ENCODE data around the gene PRPS1. TPM values are rescaled to one million over a fixed set of nuclear protein-coding genes. Genes with fewer than 3 reads are reported as not detected.

PRPS1 gene
- total RNA-seq, 1 donor from 2014 or later = 68.6 TPM

DNA sequence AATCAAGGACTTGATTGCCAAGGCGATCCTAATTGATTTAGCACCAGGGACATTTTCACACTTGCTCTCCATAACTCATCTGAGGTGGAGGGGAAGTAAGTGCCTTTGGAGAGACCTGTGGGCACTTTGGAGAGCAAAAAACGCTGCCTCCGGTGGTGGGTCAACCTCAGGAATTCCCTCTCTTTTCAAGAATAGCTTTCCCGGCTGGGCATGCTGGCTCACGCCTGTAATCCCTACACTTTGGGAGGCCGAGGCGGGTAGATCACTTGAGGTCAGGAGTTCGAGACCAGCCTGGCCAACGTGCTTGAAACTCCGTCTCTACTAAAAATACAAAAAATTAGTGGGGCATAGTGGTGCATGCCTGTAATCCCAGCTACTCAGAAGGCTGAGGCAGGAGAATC lies 49.2 kb downstream of the PRPS1 start:
- H3K4me1 Mint-ChIP-seq = peaks cover 4% of the 10 kb centered on the region
- peaks cover 5% of the 10 kb centered on the region for H3K9me3 Mint-ChIP-seq
- no peak for DNase-seq (ENCODE audit: low read depth, low spot score)
- no peak overlapping the region for H3K27ac Mint-ChIP-seq (ENCODE audit: unreplicated experiment)
- peaks cover 20% of the 10 kb centered on the region for H3K27me3 Mint-ChIP-seq (ENCODE audit: low read depth)
- no peak overlapping the region for H3K4me3 Mint-ChIP-seq
- TF ChIP-seq, protein P1, sequence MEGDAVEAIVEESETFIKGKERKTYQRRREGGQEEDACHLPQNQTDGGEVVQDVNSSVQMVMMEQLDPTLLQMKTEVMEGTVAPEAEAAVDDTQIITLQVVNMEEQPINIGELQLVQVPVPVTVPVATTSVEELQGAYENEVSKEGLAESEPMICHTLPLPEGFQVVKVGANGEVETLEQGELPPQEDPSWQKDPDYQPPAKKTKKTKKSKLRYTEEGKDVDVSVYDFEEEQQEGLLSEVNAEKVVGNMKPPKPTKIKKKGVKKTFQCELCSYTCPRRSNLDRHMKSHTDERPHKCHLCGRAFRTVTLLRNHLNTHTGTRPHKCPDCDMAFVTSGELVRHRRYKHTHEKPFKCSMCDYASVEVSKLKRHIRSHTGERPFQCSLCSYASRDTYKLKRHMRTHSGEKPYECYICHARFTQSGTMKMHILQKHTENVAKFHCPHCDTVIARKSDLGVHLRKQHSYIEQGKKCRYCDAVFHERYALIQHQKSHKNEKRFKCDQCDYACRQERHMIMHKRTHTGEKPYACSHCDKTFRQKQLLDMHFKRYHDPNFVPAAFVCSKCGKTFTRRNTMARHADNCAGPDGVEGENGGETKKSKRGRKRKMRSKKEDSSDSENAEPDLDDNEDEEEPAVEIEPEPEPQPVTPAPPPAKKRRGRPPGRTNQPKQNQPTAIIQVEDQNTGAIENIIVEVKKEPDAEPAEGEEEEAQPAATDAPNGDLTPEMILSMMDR (conservative IDR thresholded peaks at IDR 0.05) = no peak
- peaks cover 4% of the 10 kb centered on the region for H3K36me3 Mint-ChIP-seq (ENCODE audit: low read depth)

DNA sequence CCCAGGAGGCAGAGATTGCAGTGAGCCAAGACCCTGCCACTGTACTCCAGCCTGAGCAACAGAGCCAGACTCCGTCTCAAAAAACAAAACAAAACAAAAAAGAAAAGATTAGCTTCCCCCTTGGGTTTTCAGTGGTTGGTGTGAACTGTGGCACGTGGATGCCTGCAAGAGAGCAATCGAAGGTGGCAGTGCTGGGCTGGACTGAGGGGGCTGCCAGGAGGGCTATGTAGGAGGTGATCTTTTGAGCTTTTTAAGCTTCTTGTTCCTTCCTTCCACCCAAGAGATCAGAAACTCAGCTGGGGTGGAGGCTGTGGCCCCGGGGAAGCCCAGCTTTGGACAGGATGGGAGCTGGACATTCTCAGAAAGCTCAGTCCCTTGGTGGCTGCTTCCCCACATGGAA lies 49.6 kb downstream of the PRPS1 start:
- no peak overlapping the region for H3K4me3 Mint-ChIP-seq
- H3K9me3 Mint-ChIP-seq = peaks cover 5% of the 10 kb centered on the region
- TF ChIP-seq, protein P1 (conservative IDR thresholded peaks at IDR 0.05) = no peak
- H3K36me3 Mint-ChIP-seq (ENCODE audit: low read depth) = peaks cover 4% of the 10 kb centered on the region
- DNase-seq (ENCODE audit: low read depth, low spot score) = no peak
- H3K27ac Mint-ChIP-seq (ENCODE audit: unreplicated experiment) = no peak overlapping the region
- peaks cover 20% of the 10 kb centered on the region for H3K27me3 Mint-ChIP-seq (ENCODE audit: low read depth)
- H3K4me1 Mint-ChIP-seq = peaks cover 4% of the 10 kb centered on the region

DNA sequence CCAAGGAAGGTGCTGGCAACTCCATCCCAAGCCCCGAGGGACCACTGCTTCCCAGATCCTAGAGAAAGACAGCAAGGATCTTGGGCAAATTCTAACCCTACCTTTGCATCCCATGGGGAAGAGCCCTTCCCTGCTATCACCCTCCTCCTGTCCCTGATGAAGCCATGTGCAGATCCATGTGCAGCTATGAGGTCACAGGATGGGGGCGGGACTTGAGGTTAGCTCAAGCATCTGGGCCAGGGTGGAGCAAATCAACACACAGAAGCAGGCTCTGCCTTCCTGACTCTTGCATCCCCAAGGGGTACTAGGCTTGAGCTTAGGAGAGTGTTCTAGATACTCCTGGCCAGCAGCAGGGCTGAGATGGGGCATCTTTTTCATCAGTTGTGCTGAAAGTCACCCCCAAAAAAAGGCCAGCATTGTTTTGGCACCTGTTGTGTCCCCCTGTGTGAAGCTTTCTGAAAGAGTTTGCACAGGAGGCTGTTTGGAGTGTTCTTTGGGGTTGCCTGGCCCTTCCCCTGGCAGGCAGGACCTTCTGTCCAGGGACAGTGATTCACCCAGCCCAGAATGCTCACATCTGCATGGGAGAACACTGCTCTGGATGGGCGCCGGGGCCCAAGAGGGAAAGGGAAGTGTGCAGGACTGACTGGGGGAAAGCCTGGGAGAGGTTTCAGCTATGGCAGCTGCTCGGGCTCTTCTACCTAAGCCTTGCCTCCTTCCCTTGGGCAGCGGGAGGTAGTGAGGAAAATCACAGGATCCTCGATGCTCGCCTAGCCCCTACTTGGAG lies 50.8 kb downstream of the PRPS1 start:
- Mint-ChIP-seq H3K9me3 (peaks cover 5% of the 10 kb centered on the region), H3K4me1 (peaks cover 4% of the 10 kb centered on the region), H3K27ac (ENCODE audit: unreplicated experiment) (no peak overlapping the region), H3K36me3 (ENCODE audit: low read depth) (peaks cover 4% of the 10 kb centered on the region), H3K4me3 (no peak overlapping the region), H3K27me3 (ENCODE audit: low read depth) (peaks cover 20% of the 10 kb centered on the region)
- DNase-seq (ENCODE audit: low read depth, low spot score) = no peak
- TF ChIP-seq, protein P1 (conservative IDR thresholded peaks at IDR 0.05) = no peak

GRCh38 chrX:107682256-107682655 lies 53.9 kb downstream of the PRPS1 start:
- no peak overlapping the region for H3K27ac Mint-ChIP-seq (ENCODE audit: unreplicated experiment)
- H3K36me3 Mint-ChIP-seq (ENCODE audit: low read depth) = peaks cover 4% of the 10 kb centered on the region
- peaks cover 2% of the 10 kb centered on the region for H3K4me1 Mint-ChIP-seq
- TF ChIP-seq, protein P1 (conservative IDR thresholded peaks at IDR 0.05) = no peak
- H3K27me3 Mint-ChIP-seq (ENCODE audit: low read depth) = peaks cover 5% of the 10 kb centered on the region
- no peak overlapping the region for H3K4me3 Mint-ChIP-seq
- H3K9me3 Mint-ChIP-seq = peaks cover 5% of the 10 kb centered on the region
- DNase-seq (ENCODE audit: low read depth, low spot score) = no peak

GRCh38 chrX:107683124-107683895 lies 55.0 kb downstream of the PRPS1 start:
- Mint-ChIP-seq H3K4me1 (peaks cover 4% of the 10 kb centered on the region), H3K4me3 (no peak overlapping the region), H3K27me3 (ENCODE audit: low read depth) (peaks cover 2% of the 10 kb centered on the region), H3K9me3 (peaks cover 5% of the 10 kb centered on the region), H3K36me3 (ENCODE audit: low read depth) (peaks cover 4% of the 10 kb centered on the region), H3K27ac (ENCODE audit: unreplicated experiment) (no peak overlapping the region)
- no peak for DNase-seq (ENCODE audit: low read depth, low spot score)
- TF ChIP-seq, protein P1 (conservative IDR thresholded peaks at IDR 0.05) = no peak

Data from neural crest cell (in vitro differentiated cells).